ENCODE data around the gene BTBD10. TPM values are rescaled to one million over a fixed set of nuclear protein-coding genes. Genes with fewer than 3 reads are reported as not detected.

The BTBD10 gene
- total RNA-seq, 4 donors from 2014 or later, result 22.3 to 29.1 (median 25.7) TPM

- no peak for DNase-seq (ENCODE audit: low spot score in 2 of 2)
- 73% methylated on average over 2 of the region's 2 CpGs for WGBS
- H3K36me3 ChIP-seq, result peaks cover 59% of the 10 kb centered on the region
- H3K4me1 ChIP-seq, result no peaks in the 10 kb centered on the region
- H3K27ac ChIP-seq, result no peak overlapping the region
- H3K9me3 ChIP-seq, result no peaks in the 10 kb centered on the region
- no peaks in the 10 kb centered on the region for H3K27me3 ChIP-seq
- H3K4me3 ChIP-seq, result no peak overlapping the region
- TF ChIP-seq CTCF (IDR thresholded peaks at IDR 0.05), result no peak
- TF ChIP-seq EP300 (IDR thresholded peaks at IDR 0.05), result no peak
Measured at GRCh38 chr11:13386567-13386966, 76.5 kb downstream of the BTBD10 start.

- DNase-seq (ENCODE audit: low spot score in 2 of 2), result no peak
- TF ChIP-seq POLR2AphosphoS5 (IDR thresholded peaks at IDR 0.05) (no peak), CTCF (IDR thresholded peaks at IDR 0.05) (peak in 1 of 2 donors; percentile 38)
- Histone ChIP-seq H3K27me3 (no peaks in the 10 kb centered on the region), H3K36me3 (peaks cover 61% of the 10 kb centered on the region), H3K4me3 (no peak overlapping the region), H3K4me1 (no peaks in the 10 kb centered on the region), H3K9me3 (no peaks in the 10 kb centered on the region), H3K27ac (no peak overlapping the region)
- 34% methylated on average over 4 of the region's 4 CpGs for WGBS
Measured at GRCh38 chr11:13384908-13385640, 77.9 kb downstream of the BTBD10 start.

DNA sequence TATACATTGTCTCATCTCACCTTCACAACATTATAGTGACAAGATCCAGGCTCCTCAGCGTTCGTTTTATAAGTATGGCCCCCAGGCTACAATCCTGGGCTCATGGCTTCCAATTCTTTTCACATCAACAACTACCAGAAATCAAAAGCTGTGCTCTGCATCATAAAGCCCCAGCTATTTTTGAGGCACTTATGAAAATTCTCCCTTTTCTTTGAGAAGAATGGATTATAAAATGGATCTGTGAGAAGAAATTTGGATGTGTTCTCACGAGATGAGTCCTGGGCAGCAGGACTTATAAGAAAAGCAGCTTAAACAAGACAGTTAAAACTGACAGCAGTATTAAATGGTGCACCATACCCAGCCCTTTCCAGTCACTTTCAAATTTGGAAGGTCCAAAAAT is 80.3 kb downstream of the BTBD10 start:
- TF ChIP-seq EP300 (IDR thresholded peaks at IDR 0.05) (no peak), POLR2AphosphoS5 (IDR thresholded peaks at IDR 0.05) (no peak)
- Histone ChIP-seq H3K27ac (no peak overlapping the region), H3K27me3 (no peaks in the 10 kb centered on the region), H3K4me3 (no peak overlapping the region), H3K36me3 (peaks cover 66% of the 10 kb centered on the region), H3K9me3 (no peaks in the 10 kb centered on the region), H3K4me1 (no peaks in the 10 kb centered on the region)
- 69% methylated on average over 3 of the region's 3 CpGs for WGBS
- no peak for DNase-seq (ENCODE audit: low spot score in 2 of 2)

- Histone ChIP-seq H3K4me1 (no peaks in the 10 kb centered on the region), H3K27ac (no peak overlapping the region), H3K27me3 (no peaks in the 10 kb centered on the region), H3K36me3 (peaks cover 73% of the 10 kb centered on the region), H3K4me3 (no peak overlapping the region), H3K9me3 (no peaks in the 10 kb centered on the region)
- 92% methylated on average over 2 of the region's 2 CpGs for WGBS
- DNase-seq (ENCODE audit: low spot score in 2 of 2), result no peak
- no peak for TF ChIP-seq CTCF (IDR thresholded peaks at IDR 0.05)
- TF ChIP-seq POLR2AphosphoS5 (IDR thresholded peaks at IDR 0.05), result no peak
- TF ChIP-seq EP300 (IDR thresholded peaks at IDR 0.05), result no peak
- TF ChIP-seq POLR2A (IDR thresholded peaks at IDR 0.05), result no peak
Measured at GRCh38 chr11:13380731-13381130, 82.3 kb downstream of the BTBD10 start.

DNA sequence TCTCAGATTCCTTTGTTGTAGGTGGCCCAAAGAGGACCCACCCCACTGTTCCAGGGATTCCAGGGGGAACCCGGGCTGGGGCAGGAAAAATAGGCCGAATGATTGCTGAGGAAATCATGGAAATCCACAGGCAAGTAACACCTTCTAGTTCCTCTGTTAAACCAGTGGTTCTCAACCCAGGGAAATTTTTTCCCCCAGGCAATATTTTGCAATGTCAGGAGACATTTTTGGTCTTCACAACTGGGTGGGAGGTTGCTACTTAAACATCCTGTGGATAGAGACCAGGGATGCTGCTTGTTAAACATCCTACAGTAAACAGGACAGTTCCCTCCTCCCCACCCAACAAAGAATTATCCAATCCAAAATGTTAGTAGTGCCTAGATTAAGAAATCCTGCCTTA is 84.7 kb downstream of the BTBD10 start:
- TF ChIP-seq CTCF (IDR thresholded peaks at IDR 0.05), result no peak
- TF ChIP-seq POLR2AphosphoS5 (IDR thresholded peaks at IDR 0.05), result no peak
- TF ChIP-seq EP300 (IDR thresholded peaks at IDR 0.05), result no peak
- Histone ChIP-seq H3K9me3 (no peaks in the 10 kb centered on the region), H3K4me1 (no peaks in the 10 kb centered on the region), H3K36me3 (peaks cover 97% of the 10 kb centered on the region), H3K27ac (no peak overlapping the region), H3K4me3 (no peak overlapping the region), H3K27me3 (no peaks in the 10 kb centered on the region)
- 81% methylated on average over 2 of the region's 2 CpGs for WGBS
- no peak for DNase-seq (ENCODE audit: low spot score in 2 of 2)

DNA sequence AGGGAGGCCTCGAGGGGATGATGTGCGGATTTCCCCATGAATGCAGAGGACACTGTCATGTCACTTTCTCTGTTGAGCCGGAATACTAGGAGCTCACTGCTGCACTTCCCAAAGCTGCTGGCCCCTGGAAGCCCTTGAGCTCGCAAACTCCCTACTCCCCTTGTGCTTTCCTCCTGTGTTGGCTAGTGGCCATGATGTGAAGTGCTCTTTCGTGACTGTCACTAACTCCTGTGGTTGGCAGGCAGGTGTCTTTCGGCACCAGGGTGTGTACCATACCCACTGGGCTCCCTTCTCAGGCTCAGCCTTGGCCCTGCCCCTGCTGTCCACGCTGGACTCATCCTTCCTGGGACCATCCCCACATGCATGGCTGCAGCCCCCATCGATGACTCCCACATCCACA is 86.2 kb downstream of the BTBD10 start:
- H3K27ac ChIP-seq, result no peak overlapping the region
- 90% methylated on average over 8 of the region's 8 CpGs for WGBS
- H3K36me3 ChIP-seq, result peaks cover 99% of the 10 kb centered on the region
- H3K4me1 ChIP-seq, result no peaks in the 10 kb centered on the region
- H3K27me3 ChIP-seq, result no peaks in the 10 kb centered on the region
- H3K9me3 ChIP-seq, result no peaks in the 10 kb centered on the region
- no peak for TF ChIP-seq POLR2AphosphoS5 (IDR thresholded peaks at IDR 0.05)
- TF ChIP-seq POLR2A (IDR thresholded peaks at IDR 0.05), result no peak
- no peak for TF ChIP-seq CTCF (IDR thresholded peaks at IDR 0.05)
- no peak for TF ChIP-seq EP300 (IDR thresholded peaks at IDR 0.05)
- DNase-seq (ENCODE audit: low spot score in 2 of 2), result no peak
- no peak overlapping the region for H3K4me3 ChIP-seq

Data from suprapubic skin (tissue), 4 donors.